ENCODE data around the gene BMPR1B.

- no peak for TF ChIP-seq CTCF (IDR thresholded peaks at IDR 0.05)
- no peak for TF ChIP-seq EZH2 (IDR thresholded peaks at IDR 0.05; ENCODE audit: borderline replicate concordance, insufficient read depth, low read depth, low read length, poor library complexity, severe bottlenecking)
Measured at GRCh38 chr4:94782707-94783106, 25.0 kb downstream of the BMPR1B start.
